Islet precursor cell (in vitro differentiated cells): ENCODE data around the gene RCAN1.
A peak's percentile ranks its signal among the peaks of the same experiment; 100 is the strongest.
"Not testable (repeated sequence)": the region's sequence is repeated elsewhere in the genome, so short reads cannot be mapped to it uniquely, and the experiment has no call there.

Experiments
- DNase-seq: peaks from one replicate; pipeline ENCODE4 v3.0.0-alpha.2; 2018

The RCAN1 gene

DNA sequence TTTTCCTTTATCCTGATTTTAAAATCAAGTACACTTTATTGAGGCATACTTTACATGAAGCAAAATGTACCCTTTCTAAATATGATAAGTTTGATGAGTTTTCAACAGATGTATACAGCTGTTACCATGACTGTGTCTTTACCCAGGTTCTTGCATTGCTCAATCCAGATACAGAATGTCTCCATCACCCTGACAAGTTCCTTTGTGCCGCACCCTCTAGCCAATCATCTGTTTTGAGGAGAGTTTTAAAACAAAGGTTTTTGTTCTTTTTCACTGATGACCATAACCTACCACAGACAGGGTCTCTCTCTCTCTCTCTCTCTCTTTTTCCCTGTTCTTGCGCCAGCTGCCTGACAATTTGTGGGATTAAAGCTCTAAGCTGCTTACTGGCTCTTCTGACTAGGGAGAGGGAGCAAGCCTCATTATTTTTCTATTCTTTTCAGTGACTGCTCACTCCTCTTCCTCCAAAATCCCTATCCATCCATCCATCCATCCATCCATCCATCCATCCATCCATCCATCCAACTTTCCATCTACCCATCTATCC is 101.7 kb downstream of the RCAN1 start:
- no peak for DNase-seq

DNA sequence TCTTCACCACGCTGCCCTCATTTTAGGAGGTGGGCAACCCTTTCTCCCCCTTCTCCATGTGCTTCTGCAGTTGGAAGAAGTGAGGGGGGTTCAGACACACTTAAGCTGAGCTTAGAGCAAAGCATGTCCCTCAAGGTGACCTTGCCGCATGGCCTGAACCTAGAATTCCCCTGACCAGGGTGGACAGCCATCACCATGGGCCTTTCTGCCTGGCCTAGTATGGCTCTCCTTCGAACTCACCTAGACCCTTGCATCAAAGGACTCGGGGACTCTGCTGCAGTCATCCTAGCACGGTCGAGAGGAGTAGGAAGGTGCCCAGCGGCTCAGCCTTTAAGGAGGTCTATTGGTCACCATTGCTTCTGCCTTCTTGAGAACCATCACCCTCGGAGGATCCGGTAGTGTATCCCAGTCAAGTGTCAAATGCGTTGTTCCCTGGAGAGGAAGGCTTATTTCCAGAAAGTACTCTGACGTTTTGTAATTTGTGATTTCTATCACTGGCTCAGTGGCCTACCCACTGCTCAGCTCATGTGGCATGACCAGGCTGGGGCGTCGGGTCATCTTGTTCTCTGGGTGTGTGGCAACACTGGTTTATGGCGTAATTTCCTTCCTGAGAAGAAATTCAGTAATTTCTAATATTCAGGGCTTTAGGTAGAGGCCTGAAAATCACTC is 103.0 kb downstream of the RCAN1 start, which contains the start of gene KCNE1:
Gene KCNE1 (minus strand): TSS at position 424 of the 669 bp plus-strand sequence. CDS start 62,576 bp downstream, outside the sequence.
- DNase-seq, result no peak

DNA sequence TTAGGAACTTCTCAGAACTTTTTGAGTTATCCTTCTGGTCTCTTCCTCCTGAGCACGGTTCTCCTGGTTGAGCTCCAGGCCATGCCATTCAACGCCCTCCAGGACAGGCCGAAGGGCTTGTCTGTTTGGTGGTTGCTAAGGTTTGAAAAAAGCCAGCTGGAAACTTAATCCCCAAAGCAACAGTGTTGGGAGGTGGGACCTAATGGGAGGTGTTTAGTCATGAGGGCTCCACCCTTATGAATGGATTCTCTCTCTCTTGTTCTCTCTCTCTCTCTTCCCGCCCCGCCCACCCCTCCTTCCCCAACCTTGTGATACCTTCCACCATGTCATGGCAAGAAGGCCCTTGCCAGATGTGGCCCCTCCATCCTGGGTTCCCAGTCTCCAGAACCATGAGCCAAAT is 103.7 kb downstream of the RCAN1 start:
- no peak for DNase-seq

DNA sequence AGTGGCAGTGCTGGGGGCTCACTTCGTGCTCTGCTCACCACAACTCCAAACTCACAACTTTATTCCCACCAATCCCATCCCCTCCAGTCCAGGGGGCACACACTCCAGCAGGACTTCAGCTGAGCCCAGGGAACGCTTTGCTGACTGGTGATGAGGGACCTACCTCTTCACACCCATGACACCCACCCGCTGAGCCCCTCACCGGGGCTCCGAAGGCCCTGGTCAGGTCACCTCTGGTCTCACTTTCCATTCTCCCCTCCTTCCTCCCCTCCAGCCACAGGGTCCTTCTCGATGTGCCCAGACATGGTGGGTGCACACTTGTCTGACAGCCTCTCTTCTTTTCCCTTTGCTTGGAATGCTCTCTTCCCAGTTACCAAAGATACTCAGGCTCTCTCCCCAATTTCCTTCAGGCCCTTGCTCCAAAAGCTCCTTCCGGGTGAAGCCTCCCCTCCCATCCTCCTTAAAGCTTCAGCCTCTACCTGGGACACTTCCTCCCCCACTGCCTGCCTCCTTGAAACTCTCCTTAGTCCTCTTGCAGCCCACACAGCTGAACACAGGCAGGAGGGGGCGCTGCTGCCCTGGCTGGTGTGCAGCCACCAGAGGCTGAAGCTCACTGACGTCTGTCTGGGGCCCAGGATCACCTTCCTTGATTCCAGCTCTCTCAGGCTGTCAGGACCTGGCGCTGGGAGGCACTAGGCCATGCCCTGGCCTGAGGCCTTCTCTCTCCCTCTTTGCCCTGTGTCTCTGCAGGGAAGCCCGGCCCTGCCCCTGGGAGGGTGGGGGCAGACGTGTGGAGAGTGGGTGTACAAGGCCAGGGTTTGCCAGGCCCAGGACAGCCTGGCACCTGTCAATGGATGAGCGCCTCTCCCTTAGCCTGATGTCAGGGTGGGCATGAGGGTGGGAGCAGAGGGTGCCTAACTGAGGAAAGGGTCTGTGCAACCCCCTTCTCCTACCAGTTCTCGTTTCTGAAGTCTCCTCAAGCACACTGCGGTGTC is 104.5 kb downstream of the RCAN1 start:
- peak; percentile 89 for DNase-seq

DNA sequence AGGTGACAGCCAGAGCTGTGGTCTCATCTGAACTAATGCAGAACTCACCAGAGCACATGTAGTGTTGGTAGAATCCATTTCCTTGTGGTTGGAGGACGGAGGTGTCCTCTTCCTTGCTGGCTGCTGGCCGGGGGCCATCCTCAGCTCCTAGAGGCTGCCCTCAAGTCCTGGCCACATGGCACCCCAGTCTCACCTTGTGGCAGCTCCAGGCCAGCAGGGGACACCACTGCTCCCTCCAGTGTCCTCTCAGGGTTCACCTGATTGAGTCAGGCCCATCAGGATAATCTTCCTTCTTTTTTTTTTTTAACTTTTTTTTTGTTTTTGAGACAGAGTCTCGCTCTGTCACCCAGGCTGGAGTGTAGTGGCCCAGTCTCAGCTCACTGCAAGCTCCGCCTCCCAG is 105.8 kb downstream of the RCAN1 start:
- DNase-seq, result no peak

DNA sequence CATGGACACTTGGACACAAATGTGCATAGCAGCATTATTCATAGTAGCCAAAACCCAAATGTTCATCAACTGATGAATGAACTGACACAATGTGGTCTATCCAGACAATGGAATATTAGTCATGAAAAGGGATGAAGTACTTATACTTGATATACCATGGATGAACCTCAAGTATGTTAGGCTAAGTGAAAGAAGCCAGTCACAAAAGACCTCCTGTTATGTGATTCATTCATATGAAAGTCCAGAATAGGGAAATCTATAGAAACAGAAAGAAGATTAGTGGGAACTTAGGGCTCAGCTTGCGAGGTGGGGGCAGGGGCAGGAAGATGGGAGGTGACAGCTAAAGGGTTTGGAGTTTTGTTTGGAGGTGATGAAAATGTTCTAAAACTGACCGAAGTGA is 110.3 kb downstream of the RCAN1 start:
- DNase-seq, result no peak

DNA sequence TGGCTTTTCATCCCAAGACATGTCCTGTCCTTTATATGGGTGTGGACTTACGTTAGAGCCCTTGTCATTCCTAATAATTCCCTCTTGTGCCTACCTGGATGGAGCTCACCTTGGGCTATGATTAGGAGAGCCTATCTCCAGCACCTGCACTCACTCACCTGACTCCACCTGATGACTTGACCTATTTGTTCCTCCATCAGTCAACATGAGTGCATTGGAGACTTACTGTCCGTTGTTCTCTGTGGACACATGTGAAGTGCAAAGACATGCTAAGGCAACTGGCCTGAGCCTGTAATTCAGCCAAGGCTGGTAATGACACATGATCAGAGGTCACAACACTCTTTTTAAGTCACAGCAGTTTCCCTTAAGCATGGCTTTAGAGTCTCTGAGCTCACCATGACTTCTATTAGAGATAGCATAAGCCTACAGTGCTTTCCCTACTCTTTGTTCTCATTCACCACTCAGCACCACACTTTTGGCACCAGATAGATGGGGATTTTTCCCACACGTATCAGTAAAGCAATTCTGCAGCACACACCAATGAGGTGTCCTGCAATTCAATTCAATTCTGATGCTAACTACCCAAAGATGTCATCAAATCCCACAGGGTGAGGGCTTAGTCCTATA is 112.3 kb downstream of the RCAN1 start:
- no peak for DNase-seq

DNA sequence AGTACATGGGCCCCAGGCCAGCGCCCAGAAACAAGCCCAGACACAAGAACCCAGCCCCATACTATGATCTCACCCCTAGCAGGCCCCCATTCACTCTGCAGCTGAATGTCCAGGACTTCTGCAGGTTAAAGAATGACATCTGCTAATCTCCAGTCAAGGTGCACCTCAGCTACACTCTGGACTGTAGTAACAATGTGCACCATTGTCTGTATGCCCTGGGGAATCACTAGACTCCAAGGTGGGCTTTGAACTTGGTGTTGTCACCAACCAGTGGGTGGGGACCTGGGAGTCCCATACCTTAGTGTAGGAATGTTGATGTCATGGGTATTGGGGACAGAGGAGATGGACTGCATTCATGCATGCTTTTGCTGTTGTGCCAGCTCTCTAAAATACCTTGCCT is 113.2 kb downstream of the RCAN1 start:
- DNase-seq, result no peak

DNA sequence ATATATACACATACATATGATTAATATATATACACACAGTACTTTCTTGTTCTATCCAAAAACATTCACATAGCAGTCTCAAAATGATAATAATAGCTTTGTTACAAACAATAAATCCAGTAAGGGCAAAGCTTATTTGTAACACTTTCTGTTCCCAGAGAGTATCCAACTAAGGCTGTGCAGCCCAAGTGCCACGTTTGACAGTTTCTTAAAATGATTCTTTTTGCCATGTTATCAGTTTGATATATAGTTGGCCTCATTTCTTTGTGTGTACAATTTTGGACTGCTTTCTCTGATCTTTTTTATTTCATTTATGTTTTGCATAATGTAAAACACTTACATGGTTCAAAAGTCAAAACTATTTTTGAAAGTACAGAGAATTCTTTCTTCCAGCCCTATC is 114.7 kb downstream of the RCAN1 start:
- no peak for DNase-seq

DNA sequence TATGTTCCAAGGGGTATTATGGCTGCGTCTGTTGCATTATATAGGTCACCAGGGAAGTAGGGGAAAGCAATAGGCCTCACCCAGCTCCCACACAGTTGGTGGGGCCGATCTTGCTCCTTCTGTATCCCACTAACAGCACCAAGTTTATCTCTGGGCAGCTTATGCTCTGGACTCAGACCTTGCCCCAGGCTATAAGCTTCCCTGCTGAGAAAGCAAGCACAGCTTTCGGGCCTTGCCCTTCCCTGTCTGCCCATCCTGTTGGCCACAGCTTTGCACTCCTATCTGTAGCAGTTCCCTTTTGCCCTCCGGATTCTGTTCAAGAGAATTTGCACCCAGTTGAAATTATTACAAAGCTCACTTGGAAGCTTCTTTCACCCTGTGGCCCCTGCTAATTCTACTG is 115.8 kb downstream of the RCAN1 start:
- peak; percentile 56 for DNase-seq

DNA sequence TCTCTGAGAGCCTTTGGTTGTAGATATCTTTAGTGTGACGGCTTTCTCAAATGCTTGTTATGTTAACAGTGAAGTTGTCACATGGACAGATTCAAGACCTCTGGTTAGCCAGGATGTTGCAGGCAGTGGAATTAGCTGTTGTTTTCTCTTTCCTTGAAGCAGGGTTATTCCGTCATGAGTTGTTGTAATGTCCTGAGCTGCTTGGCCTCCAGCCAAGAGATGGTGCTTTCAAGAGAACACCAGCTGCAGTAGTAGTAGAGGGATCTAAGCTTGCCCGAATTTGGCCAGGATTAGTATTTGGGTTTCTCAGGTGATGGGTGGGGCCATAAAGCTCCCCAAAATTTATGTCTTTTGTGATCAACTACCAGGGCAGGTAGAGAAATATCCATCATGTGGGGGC is 116.3 kb downstream of the RCAN1 start:
- DNase-seq, result no peak

DNA sequence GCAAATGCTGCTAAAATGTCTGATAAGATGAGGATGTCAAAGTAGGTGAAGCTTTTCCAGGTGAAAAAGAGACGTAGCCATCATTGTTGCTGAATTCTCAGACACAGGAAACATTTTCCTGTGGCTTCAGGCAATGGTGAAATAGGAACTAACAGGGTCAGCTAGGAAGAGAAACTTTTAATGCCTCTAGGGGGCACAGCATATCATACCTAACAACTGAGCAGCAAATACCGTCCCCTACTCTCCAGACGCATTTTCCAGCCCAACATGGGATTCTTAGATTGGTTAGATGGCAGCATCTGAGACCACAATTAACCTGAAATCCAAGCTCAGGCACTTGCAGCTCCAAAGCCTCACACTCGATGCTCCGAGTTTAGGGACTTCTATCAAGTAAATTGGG is 131.1 kb downstream of the RCAN1 start:
- not testable (repeated sequence) for DNase-seq

DNA sequence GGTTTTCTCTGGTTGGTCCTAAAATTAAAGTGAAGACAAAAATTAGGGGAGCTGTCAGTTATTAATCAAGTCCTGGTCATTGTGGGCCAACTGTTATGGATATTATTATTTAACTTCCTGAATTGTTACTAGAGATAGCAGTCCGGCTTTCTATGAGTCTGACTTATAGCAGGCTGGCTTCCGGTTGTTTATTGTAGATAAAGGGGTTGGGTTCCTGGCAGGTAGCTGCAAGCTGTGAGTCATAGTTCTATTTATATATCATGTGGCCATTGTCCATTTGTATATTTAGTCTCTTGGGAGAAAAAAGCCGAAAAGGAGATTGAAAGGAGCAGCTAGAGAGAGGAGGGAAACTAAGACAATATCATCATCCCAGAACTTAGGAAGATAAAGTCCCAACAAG is 131.5 kb downstream of the RCAN1 start:
- DNase-seq, result not testable (repeated sequence)

DNA sequence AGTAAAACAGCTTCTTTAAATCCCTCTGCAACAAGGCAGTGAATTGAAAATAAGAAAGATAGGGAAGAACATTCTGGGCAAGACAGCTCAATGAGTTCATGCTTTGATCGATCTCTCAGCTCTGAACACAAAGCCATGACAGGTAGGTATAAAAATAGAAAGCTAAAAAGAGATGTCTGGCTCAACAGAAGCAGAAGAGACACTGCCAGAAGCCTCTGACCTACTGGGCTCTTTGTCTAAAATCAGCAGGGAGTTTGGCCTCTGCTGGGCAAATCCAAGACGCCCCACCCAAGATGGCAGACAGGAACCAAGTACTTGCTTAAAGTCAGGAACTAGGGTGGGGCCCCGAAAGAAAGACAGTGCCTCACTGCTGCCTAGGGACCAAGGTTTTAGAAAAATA is 147.6 kb downstream of the RCAN1 start:
- not testable (repeated sequence) for DNase-seq
